Activated T-helper 1 cell treated with Interleukin-2 at 50 U/mL for 16 hours (primary cell): ENCODE measurements around the gene TMEM128.
"Not testable (repeated sequence)": the region's sequence is repeated elsewhere in the genome, so short reads cannot be mapped to it uniquely, and the experiment has no call there.

Experiments
- DNase-seq: peaks from one replicate; pipeline ENCODE4 v3.0.0-alpha.2; 2020; ENCODE audit warnings: low read depth

Gene TMEM128

DNA sequence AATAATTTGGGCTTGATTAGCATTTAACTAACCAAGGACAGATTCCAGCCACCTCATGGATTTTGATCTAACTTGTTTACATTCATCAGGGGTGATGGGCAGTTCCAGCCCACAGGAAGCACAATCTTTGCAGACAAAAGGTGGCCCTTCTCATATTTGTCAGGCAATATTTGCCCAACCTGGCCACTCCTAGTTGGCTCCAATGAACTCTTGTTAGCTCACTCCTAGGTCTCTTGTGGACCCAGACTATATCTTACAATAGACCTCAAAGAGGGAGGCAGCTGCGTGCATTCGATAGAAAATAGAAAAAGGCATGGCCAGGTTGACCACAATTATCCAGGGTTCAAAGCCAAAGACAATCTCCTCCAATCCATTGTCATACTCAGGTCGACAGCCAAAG lies 59.5 kb downstream of the TMEM128 start:
- DNase-seq, result not testable (repeated sequence)
